Peyer's patch (tissue), 4 donors: ENCODE data around the gene GPR162. TPM values are rescaled to one million over a fixed set of nuclear protein-coding genes. Genes with fewer than 3 reads are reported as not detected.

Experiments used
- DNase-seq, 3 donors: peaks; one replicate each; pipeline ENCODE4 v3.0.0-alpha.2; 2017 to 2019
- H3K27ac ChIP-seq, 4 donors: fragments of 200-600 bp; sonication (generic); one replicate each; pipeline ENCODE4 v1.5.1; 2016 to 2019
- H3K27me3 ChIP-seq, 2 donors: fragments of 200-600 bp; sonication (generic); one replicate each; pipeline ENCODE4 v1.5.1; 2019
- H3K36me3 ChIP-seq, 3 donors: fragments of 200-600 bp; sonication (generic); one replicate each; pipeline ENCODE4 v1.5.1; 2016 to 2019
- H3K4me1 ChIP-seq, 4 donors: fragments of 200-600 bp; sonication (generic); one replicate each; pipeline ENCODE4 v1.5.1; 2016 to 2019
- H3K4me3 ChIP-seq, 4 donors: fragments of 200-600 bp; sonication (generic); 1 replicate in 3 of 4; 2 replicates in 1 of 4; pipeline ENCODE4 v1.5.1; 2016 to 2019; ENCODE audit warnings: mild to moderate bottlenecking in 1 of 4
- H3K9me3 ChIP-seq, 4 donors: fragments of 200-600 bp; sonication (generic); one replicate each; pipeline ENCODE4 v1.5.1; 2016 to 2019; ENCODE audit warnings: mild to moderate bottlenecking in 1 of 4
- CTCF ChIP-seq, 6 experiments: fragments of 450-650 bp in 4 of 6; fragments of 200-600 bp in 2 of 6; sonication (generic) in 1 of 6; IDR thresholded peaks; one replicate each; pipeline ENCODE4 v1.5.1; 2017 to 2019; ENCODE audit warnings: antibody characterized with exemption in 6 of 6, mild to moderate bottlenecking in 3 of 6, moderate library complexity in 1 of 6
- POLR2A ChIP-seq, 2 donors: fragments of 450-650 bp; IDR thresholded peaks; one replicate each; pipeline ENCODE4 v1.5.1; 2017; ENCODE audit warnings: antibody characterized with exemption in 2 of 2, mild to moderate bottlenecking in 2 of 2, moderate library complexity in 2 of 2
- total RNA-seq, 4 donors: library from RNA; depleted of rRNA; stranded (reverse); fragments of >200 nt; gene quantifications; one replicate each; pipeline ENCODE4 v1.1.0, GENCODE V29; 2016

The GPR162 gene
- total RNA-seq, 4 donors from 2014 or later: 2.5 to 11.6 (median 4.1) TPM; not detected in 1

DNA sequence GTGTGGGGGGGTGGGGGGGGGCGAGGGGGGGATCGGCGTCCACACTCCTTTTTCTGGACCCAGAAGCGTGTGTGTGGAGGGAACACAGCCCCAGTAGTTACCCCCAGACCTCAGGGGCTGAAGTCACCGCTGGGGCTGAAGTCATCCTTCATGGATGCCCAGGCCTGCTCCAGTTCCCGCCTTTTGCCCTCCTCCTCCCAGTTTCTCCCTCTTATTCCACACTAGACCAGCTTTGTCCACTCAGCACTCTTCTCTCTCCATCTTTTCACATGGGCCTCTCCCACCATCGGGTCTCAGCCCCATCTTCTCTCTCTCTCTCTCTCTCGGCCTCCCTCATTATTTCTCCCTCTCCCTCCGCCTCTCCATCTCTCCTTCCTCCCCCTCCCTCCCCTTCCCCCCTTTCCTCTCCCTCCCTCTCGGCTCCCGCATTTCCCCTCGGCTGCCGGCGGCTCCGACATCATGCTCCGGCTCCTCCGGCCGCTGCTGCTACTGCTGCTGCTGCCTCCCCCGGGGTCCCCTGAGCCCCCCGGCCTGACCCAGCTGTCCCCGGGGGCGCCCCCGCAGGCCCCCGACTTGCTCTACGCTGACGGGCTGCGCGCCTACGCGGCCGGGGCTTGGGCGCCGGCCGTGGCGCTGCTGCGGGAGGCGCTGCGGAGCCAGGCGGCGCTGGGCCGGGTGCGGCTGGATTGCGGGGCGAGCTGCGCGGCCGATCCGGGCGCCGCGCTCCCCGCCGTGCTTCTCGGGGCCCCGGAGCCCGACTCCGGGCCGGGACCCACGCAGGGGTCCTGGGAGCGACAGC lies 6.6 kb downstream of the GPR162 start, which contains the start of gene P3H3:
Gene P3H3 (plus strand): TSS at position 426 of the 799 bp plus-strand sequence. CDS start 34 bp downstream, at position 460.
- TF ChIP-seq CTCF (IDR thresholded peaks at IDR 0.05) (peak in 2 of 6 experiments; percentile 2 to 29), POLR2A (IDR thresholded peaks at IDR 0.05) (no peak)
- H3K4me3 ChIP-seq: peak within 1 kb of the TSS; percentile 62 to 87 (median 70)
- H3K27me3 ChIP-seq: no peaks in the 10 kb centered on the region
- H3K27ac ChIP-seq: peak within 1 kb of the TSS; percentile 64 to 77 (median 70)
- peaks cover 0 to 22% (median 8%) of the 10 kb centered on the region in 4 donors for H3K4me1 ChIP-seq
- no peaks in the 10 kb centered on the region for H3K36me3 ChIP-seq
- peak in 2 of 3 donors; percentile 48 to 63 for DNase-seq
- no peaks in the 10 kb centered on the region for H3K9me3 ChIP-seq

- no peaks in the 10 kb centered on the region for H3K9me3 ChIP-seq
- H3K4me3 ChIP-seq: peak overlapping the region; percentile 62 to 87 (median 70)
- no peak for TF ChIP-seq CTCF (IDR thresholded peaks at IDR 0.05)
- no peak for TF ChIP-seq POLR2A (IDR thresholded peaks at IDR 0.05)
- peaks cover 0 to 6% (median 0%) of the 10 kb centered on the region in 3 donors for H3K36me3 ChIP-seq
- peak; percentile 38 to 70 (median 62) for DNase-seq
- H3K4me1 ChIP-seq: peaks cover 0 to 22% (median 8%) of the 10 kb centered on the region in 4 donors
- no peaks in the 10 kb centered on the region for H3K27me3 ChIP-seq
- H3K27ac ChIP-seq: peak overlapping the region; percentile 64 to 77 (median 70)
Measured at GRCh38 chr12:6828781-6829535, 7.3 kb downstream of the GPR162 start.

GRCh38 chr12:6829536-6830220 lies 8.1 kb downstream of the GPR162 start:
- Histone ChIP-seq H3K4me3 (peak overlapping the region; percentile 62 to 87 (median 70)), H3K27me3 (no peaks in the 10 kb centered on the region), H3K27ac (peak overlapping the region; percentile 64 to 77 (median 70)), H3K36me3 (peaks cover 0 to 6% (median 0%) of the 10 kb centered on the region in 3 donors), H3K9me3 (no peaks in the 10 kb centered on the region), H3K4me1 (peaks cover 0 to 22% (median 8%) of the 10 kb centered on the region in 4 donors)
- peak in 3 of 6 experiments; percentile 10 to 18 (median 11) for TF ChIP-seq CTCF (IDR thresholded peaks at IDR 0.05)
- TF ChIP-seq POLR2A (IDR thresholded peaks at IDR 0.05): peak in 1 of 2 donors; percentile 7
- DNase-seq: peak in 2 of 3 donors; percentile 32 to 64

DNA sequence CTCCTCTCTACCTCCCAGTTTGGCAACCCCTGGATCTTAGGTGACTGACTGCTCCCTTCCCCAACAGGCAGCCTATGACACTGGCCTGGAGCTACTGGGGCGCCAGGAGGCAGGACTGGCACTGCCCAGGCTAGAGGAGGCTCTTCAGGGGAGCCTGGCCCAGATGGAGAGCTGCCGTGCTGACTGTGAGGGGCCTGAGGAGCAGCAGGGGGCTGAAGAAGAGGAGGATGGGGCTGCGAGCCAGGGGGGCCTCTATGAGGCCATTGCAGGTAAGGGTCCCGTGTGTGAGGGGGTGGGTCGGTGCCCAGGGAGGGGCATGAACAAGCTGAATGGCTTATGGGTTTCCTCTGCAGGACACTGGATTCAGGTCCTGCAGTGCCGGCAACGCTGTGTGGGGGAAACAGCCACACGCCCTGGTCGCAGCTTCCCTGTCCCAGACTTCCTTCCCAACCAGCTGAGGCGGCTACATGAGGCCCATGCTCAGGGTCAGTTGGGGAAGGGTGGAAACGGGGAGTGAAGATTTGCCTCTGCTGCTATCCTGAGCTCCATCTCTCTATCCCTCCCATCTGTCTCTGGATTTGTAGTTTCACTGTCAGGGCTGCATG lies 8.8 kb downstream of the GPR162 start:
- no peaks in the 10 kb centered on the region for H3K27me3 ChIP-seq
- DNase-seq: no peak
- peaks cover 0 to 22% (median 8%) of the 10 kb centered on the region in 4 donors for H3K4me1 ChIP-seq
- no peak overlapping the region for H3K4me3 ChIP-seq
- TF ChIP-seq CTCF (IDR thresholded peaks at IDR 0.05): no peak
- TF ChIP-seq POLR2A (IDR thresholded peaks at IDR 0.05): no peak
- no peaks in the 10 kb centered on the region for H3K9me3 ChIP-seq
- no peak overlapping the region for H3K27ac ChIP-seq
- H3K36me3 ChIP-seq: peaks cover 0 to 6% (median 0%) of the 10 kb centered on the region in 3 donors

GRCh38 chr12:6830999-6831398 lies 9.4 kb downstream of the GPR162 start:
- TF ChIP-seq POLR2A (IDR thresholded peaks at IDR 0.05) (no peak), CTCF (IDR thresholded peaks at IDR 0.05) (no peak)
- H3K4me1 ChIP-seq: peaks cover 0 to 22% (median 8%) of the 10 kb centered on the region in 4 donors

More at GRCh38 chr12:6830999-6831398, 9.4 kb downstream of the GPR162 start:
- peaks cover 0 to 6% (median 0%) of the 10 kb centered on the region in 3 donors for H3K36me3 ChIP-seq
- DNase-seq: no peak
- no peak overlapping the region for H3K4me3 ChIP-seq
- no peaks in the 10 kb centered on the region for H3K27me3 ChIP-seq
- no peaks in the 10 kb centered on the region for H3K9me3 ChIP-seq
- H3K27ac ChIP-seq: no peak overlapping the region
